Motor neuron (in vitro differentiated cells): Measurements from ENCODE around the gene HSPA9. TPM values are rescaled to one million over a fixed set of nuclear protein-coding genes. Genes with fewer than 3 reads are reported as not detected.

Experiments
- ATAC-seq, 8 experiments: fragments of 200-7000 bp; cut with Tn5 transposase; replicated peaks in 6 of 8; 2 replicates each; pipeline ENCODE4 v1.8.0; 2021; ENCODE audit warnings: mild to moderate bottlenecking in 8 of 8, moderate library complexity in 8 of 8
- H3K27ac ChIP-seq, 2 donors: fragments of 250-450 bp; sonication (Bioruptor Pico); 2 replicates each; pipeline ENCODE4 v1.9.0; 2021; ENCODE audit warnings: antibody characterized with exemption in 2 of 2, mild to moderate bottlenecking in 2 of 2, moderate library complexity in 1 of 2
- H3K4me1 ChIP-seq, 2 donors: fragments of 250-450 bp; sonication (Bioruptor Pico); replicated peaks in 1 of 2; 2 replicates each; pipeline ENCODE4 v1.6.1; 2021; ENCODE audit warnings: antibody characterized with exemption in 2 of 2, mild to moderate bottlenecking in 2 of 2, moderate library complexity in 1 of 2
- H3K4me3 ChIP-seq, 5 donors: fragments of 250-450 bp; sonication (Bioruptor Pico); 2 replicates each; pipeline ENCODE4 v1.9.0; 2021; ENCODE audit warnings: antibody characterized with exemption in 5 of 5, mild to moderate bottlenecking in 5 of 5, moderate library complexity in 4 of 5
- WGBS, 10 experiments: fragments of 450-650 bp; shearing (Covaris generic); methylation state at CpG; one replicate each; pipeline ENCODE4 v1.0.0; 2022; 5-methylcytosine and 5-hydroxymethylcytosine counted together
- in situ Hi-C, 9 experiments: fragments of 400-800 bp; cut with MboI; loops; one replicate each; pipeline ENCODE4 v1.15.0; 2021; ENCODE audit warnings: low sequenced_read_pairs in 9 of 9, low pct_unique_long_range_greater_than_20kb in 2 of 9; ENCODE audit not compliant: unreplicated experiment in 9 of 9
- total RNA-seq, 8 experiments: library from RNA; unstranded; fragments of 300-600 nt; gene quantifications; 2 replicates each; pipeline versions ENCODE4 v1.2.3 to v1.2.4, GENCODE V29; 2022

The HSPA9 gene
- total RNA-seq, 8 experiments from 2014 or later = 195 to 371 (median 307) TPM

DNA sequence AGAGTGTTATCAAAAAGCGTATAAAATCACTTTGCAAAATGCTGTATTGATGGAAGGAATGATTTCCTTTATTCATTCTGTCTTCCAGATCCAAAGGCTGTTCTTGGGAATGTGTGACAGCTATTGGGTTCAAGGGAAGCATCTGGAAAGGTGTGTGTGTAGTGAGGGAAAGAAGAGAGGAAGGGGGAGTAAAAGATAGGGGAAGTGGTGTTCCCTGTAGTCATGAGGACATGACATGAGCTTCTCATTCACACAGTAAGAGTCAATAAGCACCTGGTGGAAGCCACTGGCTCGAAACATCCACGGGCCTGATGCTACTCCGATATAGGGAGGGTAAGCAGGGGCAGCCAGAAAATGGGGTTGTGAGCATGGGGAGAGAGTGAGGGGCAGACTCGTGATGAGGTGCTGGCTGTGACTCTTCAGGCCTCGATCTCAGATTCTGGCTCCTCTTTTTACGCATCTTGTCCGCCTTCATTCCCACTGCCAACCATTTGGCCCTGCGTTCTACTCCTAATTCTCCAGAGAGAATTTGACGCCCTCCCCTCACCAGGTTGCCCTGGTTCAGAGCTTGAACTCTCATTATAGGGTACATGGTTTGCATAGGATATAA, 29.1 kb upstream of the HSPA9 start:
- H3K4me1 ChIP-seq = peaks cover 35 to 45% of the 10 kb centered on the region in 2 donors
- in situ Hi-C loops = no loop called here
- 60 to 100% (median 87%) methylated on average over 1 to 8 of the region's 10 CpGs; no CpG with 5 or more reads in 3 of the 10 experiments for WGBS, 10 experiments
- no peak overlapping the region for H3K4me3 ChIP-seq
- no peak overlapping the region for H3K27ac ChIP-seq
- ATAC-seq = no peak

DNA sequence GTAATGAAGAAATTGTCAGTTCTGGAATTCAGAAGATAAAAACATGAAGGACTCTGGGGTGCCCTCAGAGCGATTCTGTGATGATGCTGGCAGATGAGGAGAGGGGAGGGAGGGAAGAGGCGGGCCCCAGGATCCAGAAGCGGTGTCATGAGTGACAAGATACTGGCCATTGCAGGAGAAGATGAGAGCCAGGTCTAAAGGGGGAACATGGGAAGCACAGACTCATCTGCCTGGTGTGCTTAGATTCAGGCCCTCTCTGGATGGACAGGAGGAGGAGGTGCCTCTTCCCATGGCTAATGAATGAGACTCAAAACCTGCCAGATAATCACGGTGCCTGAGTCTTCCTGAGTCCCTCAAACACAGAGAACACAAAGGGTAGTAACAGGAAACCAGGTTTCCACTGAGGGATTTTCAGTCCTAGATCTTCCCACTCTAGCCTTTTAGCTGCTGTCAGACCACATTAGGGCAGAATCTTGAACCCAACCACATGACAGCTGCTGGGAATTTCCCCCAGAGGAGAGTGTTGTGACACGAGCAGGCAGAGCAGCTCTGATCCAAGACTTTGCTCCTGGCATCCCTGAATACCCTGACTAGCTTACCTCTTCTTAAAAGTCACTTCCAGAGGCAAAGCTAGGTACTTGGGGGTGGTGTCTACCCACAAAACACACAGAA, 28.2 kb upstream of the HSPA9 start:
- ATAC-seq = peak; percentile 7 to 62 (median 46)
- in situ Hi-C loops = no loop called here
- no peak overlapping the region for H3K4me3 ChIP-seq
- 0 to 94% (median 39%) methylated on average over 1 to 4 of the region's 5 CpGs; no CpG with 5 or more reads in 2 of the 10 experiments for WGBS, 10 experiments
- peaks cover 35 to 45% of the 10 kb centered on the region in 2 donors for H3K4me1 ChIP-seq
- no peak overlapping the region for H3K27ac ChIP-seq

DNA sequence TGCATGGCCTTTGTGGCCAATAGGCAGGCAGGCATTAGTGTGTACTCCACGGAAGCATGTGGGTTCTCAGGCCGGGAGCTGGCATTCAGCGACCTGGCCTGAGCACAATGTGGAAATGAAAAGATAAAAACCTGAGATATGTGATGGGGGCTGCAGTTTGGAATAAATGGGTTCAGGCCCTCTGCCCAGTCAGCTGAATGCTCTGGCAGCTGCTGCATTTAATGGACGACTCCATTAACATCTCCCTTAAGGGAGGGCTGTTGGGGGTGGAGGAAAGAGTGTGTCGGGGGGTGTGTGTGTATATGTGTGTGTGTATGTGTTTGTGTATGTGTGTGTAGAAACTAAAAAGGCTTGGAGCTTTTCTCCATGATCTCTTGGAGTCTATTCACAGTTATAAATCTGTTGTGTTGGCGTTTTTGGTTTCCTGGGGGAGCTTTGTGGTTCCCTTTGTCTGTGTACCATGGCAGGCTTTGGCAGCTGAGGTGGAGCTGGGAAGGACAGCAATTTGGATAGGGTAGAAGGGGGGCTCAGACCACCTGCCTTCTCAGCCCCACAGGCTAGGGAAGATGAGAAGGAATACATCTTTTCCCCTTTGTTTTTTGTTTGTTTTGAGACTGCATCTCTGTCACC, 27.3 kb upstream of the HSPA9 start:
- Histone ChIP-seq H3K4me3 (no peak overlapping the region), H3K27ac (peak overlapping the region; percentile 20 to 50), H3K4me1 (peaks cover 40 to 52% of the 10 kb centered on the region in 2 donors)
- 20 to 100% (median 44%) methylated on average over 1 to 4 of the region's 6 CpGs; no CpG with 5 or more reads in 3 of the 10 experiments for WGBS, 10 experiments
- in situ Hi-C loops = no loop called here
- ATAC-seq = peak in 2 of 8 experiments; percentile 8 to 42

DNA sequence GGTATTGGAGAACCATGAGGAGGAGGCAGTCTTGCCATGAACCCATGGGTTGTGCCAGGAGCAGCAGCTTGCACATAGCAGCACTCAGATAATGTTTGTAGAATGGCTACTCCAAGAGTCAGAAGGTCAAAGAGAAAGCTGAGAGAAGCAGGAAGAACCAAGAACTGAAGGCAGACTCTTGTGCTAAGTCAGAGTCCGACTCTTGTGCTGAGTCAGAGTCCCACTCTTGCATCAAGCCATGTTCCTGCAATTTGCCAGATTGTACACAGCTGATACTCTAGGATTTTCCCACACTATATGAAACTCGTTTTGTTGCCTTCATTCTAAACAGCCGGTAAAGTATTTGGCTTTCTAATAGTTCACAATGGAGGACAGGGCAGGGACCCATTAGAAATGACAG, 26.2 kb upstream of the HSPA9 start:
- Histone ChIP-seq H3K4me1 (peaks cover 44 to 54% of the 10 kb centered on the region in 2 donors), H3K4me3 (no peak overlapping the region), H3K27ac (no peak overlapping the region)
- 7 to 90% (median 49%) methylated on average over 1 to 3 of the region's 3 CpGs; no CpG with 5 or more reads in 6 of the 10 experiments for WGBS, 10 experiments
- in situ Hi-C loops = no loop called here
- ATAC-seq = peak in 2 of 8 experiments; percentile 53 to 67

DNA sequence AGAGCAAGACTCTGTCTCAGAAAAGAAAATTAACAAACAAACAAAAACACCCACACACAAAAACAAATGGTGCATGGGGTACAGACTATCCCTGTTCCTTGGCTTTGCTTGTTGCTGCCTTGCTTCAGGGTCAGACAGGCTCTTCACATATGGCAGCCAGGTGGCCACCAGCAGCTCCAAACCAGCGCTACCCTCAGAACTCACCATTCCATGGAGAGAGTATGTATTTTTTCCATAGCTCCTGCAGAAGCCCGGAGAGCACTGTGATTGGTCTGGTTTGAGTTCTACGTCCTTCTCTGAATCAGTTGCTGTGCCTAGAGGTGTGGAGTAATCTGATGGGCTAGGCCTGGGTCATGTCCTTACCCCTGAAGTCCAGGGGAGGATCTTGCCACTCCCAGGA, 25.2 kb upstream of the HSPA9 start:
- peak in 2 of 8 experiments; percentile 25 to 83 for ATAC-seq
- H3K27ac ChIP-seq = no peak overlapping the region
- 80 to 93% methylated on average over 1 to 2 of the region's 3 CpGs; no CpG with 5 or more reads in 8 of the 10 experiments for WGBS, 10 experiments
- peaks cover 46 to 57% of the 10 kb centered on the region in 2 donors for H3K4me1 ChIP-seq
- in situ Hi-C loops = no loop called here
- H3K4me3 ChIP-seq = no peak overlapping the region

DNA sequence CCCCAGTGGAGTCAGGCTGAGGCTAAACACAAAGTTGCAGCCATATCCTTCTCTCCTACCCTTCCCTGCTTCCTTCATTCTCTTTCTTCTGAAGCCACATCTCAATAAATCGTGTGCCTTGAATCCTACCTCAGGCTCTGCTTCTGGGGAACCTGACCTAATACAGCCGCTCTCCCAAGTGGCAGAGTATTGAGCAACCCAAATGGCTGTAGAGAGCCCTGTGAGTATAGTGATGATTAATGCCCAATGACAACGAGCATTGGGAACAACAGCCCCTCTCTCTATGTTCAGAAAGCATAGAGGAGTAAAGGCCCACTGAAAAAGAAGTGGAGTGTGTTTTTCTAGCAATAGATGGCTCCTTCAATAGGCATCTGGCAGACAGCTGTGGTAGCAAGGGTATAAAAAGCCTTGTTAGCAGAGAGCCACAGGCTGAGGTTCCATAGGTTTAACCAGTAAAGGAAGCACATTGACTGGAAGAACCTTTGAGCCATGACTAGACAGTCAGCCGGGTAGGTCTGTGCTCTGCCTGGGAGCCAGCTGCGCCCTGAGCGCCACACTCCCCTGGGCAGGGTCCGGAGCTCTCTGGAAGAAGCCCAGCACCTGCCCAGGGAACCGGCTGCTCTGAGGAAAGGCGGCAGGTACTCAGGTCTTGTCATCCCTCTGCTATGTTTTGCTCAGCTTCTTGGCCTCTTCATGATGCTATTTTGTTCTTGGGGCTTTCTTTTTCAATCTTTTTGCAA, 22.6 kb upstream of the HSPA9 start:
- peak in 7 of 8 experiments; percentile 12 to 69 (median 64) for ATAC-seq
- in situ Hi-C loops = loop anchor here in 3 of 9 experiments (25.0 kb wide), 2 partner anchors 664 to 689 kb away; partner anchors contain the start of gene MATR3 (in 1 of the 3)
- WGBS, 10 experiments = 26 to 93% (median 79%) methylated on average over 1 to 6 of the region's 9 CpGs; no CpG with 5 or more reads in 1 of the 10 experiments
- Histone ChIP-seq H3K27ac (peak overlapping the region in 1 of 2 donors; percentile 31), H3K4me1 (peaks cover 44 to 50% of the 10 kb centered on the region in 2 donors), H3K4me3 (no peak overlapping the region)

DNA sequence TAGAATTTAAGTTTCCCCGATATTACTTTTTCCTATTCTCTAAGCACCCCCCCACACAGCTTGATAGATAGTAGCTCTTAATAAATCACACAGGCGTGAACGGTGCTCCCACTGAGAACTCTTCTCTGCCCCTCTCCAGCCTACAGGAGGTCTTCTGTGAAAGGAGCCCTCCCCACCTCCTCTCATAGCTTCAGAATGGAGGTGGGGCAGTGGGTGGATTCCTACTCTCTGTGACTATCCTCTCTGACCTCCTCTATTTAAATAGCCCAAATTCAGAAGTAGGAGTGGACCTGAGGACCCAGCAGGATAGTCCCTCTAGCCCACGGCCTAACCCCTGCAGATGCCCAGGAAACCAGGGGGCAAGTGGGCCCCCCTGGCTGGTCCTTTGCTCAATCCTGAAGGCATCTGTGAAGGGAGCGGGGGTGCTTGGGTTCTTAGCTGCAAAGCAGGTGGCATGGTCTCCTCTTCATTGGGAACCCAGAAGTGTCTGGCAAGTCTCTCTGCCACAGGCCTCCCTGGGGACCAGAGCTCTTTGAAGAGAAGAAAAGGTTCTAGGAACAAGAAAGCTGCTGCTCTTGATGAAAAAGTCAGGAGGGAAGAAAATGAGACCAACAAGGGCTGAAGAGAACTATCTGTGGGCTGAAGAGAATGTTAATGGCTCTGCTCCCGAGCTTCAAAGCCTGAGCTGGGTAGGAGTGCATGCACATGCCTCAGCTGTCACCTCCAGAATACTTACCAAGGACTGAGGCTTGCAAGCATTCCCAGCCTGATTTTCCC, 21.1 kb upstream of the HSPA9 start:
- ATAC-seq = no peak
- 32 to 100% (median 48%) methylated on average over 1 to 4 of the region's 6 CpGs; no CpG with 5 or more reads in 4 of the 10 experiments for WGBS, 10 experiments
- in situ Hi-C loops = loop anchor here in 3 of 9 experiments (25.0 kb wide), 2 partner anchors 666 to 691 kb away; partner anchors contain the start of gene MATR3 (in 1 of the 3)
- Histone ChIP-seq H3K27ac (no peak overlapping the region), H3K4me3 (no peak overlapping the region), H3K4me1 (peaks cover 33 to 34% of the 10 kb centered on the region in 2 donors)

DNA sequence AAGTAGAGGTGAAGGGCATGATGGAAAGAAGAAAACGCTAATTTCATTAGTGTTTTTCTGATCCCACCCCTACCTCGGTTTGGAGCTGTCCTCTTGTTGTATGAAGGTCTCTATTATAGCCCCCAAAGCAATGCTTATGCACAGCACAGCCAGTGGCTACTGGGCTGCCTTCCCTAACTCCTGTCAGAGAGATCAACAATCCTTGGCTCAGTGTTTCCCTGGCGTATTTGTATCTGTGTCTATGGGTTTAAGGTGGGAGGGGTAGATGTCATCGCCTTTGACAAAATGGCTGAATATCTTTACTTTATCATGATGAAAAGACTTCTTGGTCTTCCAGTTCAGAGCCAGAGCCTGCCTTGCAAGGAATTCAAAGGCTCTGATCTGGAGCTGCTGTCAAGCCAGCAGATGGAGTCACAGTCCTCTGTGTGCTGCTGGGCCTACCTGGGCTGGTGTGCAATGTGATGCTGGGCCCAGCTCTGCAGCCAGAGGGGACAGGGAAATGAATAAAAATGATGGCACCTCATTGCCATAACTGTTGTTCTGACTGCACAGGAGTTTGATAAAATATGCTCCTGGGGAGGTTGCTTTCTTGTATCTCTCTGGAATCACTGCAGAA, 20.1 kb upstream of the HSPA9 start:
- Histone ChIP-seq H3K4me3 (no peak overlapping the region), H3K4me1 (peaks cover 36 to 37% of the 10 kb centered on the region in 2 donors), H3K27ac (no peak overlapping the region)
- in situ Hi-C loops = loop anchor here in 3 of 9 experiments (25.0 kb wide), 2 partner anchors 667 to 692 kb away; partner anchors contain the start of gene MATR3 (in 1 of the 3)
- ATAC-seq = peak in 6 of 8 experiments; percentile 57 to 93 (median 92)
- 0 to 100% (median 80%) methylated on average over 1 to 4 of the region's 4 CpGs; no CpG with 5 or more reads in 1 of the 10 experiments for WGBS, 10 experiments

DNA sequence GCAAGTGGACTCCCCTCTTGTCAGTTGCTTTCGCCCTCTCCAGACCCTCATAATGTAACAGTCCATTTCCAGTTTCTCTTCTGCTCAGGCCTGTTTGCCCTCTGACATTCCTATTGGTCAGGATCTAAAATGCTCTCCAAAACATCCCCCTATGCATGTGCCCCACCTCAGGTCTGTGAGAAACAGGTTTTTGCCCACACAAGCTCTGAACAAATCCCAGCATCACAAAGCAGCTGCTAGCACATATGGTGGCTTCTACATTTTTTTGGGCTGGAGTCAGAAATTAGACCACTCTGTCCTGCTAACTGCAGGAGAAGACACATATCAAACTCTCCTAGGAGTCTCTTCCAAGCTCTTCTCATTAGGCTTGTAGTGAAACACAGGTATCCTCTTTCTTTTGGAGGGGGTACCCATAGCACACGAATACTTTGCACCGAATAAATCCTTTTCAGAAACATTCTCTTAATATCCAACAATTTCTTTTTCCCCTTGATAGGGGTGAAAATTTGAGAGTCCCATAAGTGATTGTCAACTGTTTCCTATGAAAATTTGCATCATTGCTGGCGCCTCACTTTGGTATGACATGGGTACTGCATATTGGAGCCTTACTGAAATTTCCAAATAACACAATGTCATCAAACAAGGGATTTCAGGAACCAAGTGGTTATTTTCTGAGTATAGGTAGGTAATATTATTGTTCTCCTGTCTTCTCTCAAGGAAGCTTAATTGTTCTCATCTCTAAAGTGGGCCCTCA, 19.3 kb upstream of the HSPA9 start:
- H3K4me1 ChIP-seq = peaks cover 40 to 41% of the 10 kb centered on the region in 2 donors
- in situ Hi-C loops = loop anchor here in 3 of 9 experiments (25.0 kb wide), 2 partner anchors 668 to 693 kb away; partner anchors contain the start of gene MATR3 (in 1 of the 3)
- no peak for ATAC-seq
- no peak overlapping the region for H3K27ac ChIP-seq
- H3K4me3 ChIP-seq = no peak overlapping the region
- 73 to 100% (median 93%) methylated on average over 1 to 4 of the region's 4 CpGs; no CpG with 5 or more reads in 2 of the 10 experiments for WGBS, 10 experiments

DNA sequence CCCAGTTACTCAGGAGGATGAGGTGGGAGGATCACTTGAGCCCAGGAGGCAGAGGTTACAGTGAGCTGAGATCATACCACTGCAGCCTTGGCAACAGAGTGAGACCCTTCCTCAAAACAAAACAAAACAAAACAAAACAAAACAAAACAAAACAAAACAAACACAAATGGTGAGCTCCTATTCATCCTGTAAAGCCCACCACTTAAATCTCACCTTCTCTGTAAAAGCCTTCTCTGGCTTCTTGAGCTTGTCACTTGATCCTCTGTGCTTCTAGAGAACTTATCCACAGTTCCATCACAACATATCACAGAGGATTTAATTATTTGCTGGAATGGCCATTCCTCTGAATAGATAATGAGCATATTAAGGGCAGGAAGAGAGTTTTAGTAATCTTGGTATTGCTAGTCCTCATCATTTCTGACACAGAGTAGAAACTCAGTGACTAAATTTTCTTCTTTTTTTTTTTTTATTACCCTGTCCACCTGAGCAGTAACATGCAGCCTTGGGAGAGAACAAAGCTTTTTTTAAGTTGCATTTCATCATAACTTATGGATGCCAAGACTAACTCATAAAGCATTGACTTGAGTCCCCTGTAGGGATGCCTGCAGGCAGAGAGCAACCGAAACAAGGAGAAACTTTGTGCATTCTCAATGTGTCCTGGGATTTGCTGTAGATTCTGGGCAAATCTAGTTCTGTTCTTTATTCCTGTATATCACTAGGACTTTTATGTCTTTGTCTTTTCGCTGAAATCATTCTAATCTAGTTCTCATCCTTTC, 13.0 kb upstream of the HSPA9 start:
- Histone ChIP-seq H3K4me1 (peaks cover 11 to 28% of the 10 kb centered on the region in 2 donors), H3K4me3 (no peak overlapping the region), H3K27ac (no peak overlapping the region)
- 64 to 100% (median 80%) methylated on average over 1 to 2 of the region's 2 CpGs; no CpG with 5 or more reads in 1 of the 10 experiments for WGBS, 10 experiments
- ATAC-seq = peak in 1 of 8 experiments; percentile 22
- in situ Hi-C loops = loop anchor here in 3 of 9 experiments (25.0 kb wide), 2 partner anchors 674 to 699 kb away; partner anchors contain the start of gene MATR3 (in 1 of the 3)
